ENCODE data around the gene ATP1A4. TPM values are rescaled to one million over a fixed set of nuclear protein-coding genes. Genes with fewer than 3 reads are reported as not detected.
"Not testable (repeated sequence)": the region's sequence is repeated elsewhere in the genome, so short reads cannot be mapped to it uniquely, and the experiment has no call there.

ATP1A4 gene
- total and polyA plus RNA-seq, 8 donors: 0.05 to 0.37 TPM; not detected in 6

DNA sequence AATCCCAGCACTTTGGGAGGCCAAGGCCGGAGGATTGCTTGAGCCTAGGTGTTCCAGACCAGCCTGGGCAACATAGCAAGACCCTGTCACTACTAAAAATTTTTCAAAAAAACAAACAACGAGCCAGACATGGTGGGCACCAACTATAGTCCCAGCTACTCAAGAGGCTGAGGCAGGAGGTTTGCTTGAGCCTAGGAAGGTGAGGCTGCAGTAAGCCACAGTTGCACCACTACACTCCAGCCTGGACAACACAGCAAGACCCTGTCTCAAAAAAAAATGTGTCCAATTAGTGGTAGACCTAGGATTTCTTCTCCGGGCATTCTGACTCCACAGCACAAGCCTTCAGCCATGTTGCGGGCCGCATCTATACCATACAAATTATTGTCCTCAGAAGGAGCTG is 46.2 kb upstream of the ATP1A4 start:
- no peak for DNase-seq
- intact Hi-C loops (cut with DNase I; ENCODE audit: low total_unique reads): loop anchor here (10.0 kb wide), 2 partner anchors 90 to 190 kb away; partner anchors contain the start of gene CASQ1
- H3K27ac ChIP-seq: no peak overlapping the region

GRCh38 chr1:160107512-160107911 is 43.9 kb upstream of the ATP1A4 start:
- Histone ChIP-seq H3K4me3 (no peak overlapping the region), H3K9me3 (no peaks in the 10 kb centered on the region), H3K36me3 (no peaks in the 10 kb centered on the region), H3K27me3 (no peaks in the 10 kb centered on the region), H3K4me1 (peaks cover 0 to 32% (median 13%) of the 10 kb centered on the region in 4 donors), H3K27ac (no peak overlapping the region)
- TF ChIP-seq CTCF (IDR thresholded peaks at IDR 0.05) (no peak), POLR2AphosphoS5 (IDR thresholded peaks at IDR 0.05) (no peak), EP300 (IDR thresholded peaks at IDR 0.05) (no peak), POLR2A (IDR thresholded peaks at IDR 0.05) (no peak)
- intact Hi-C loops (cut with DNase I; ENCODE audit: low total_unique reads): loop anchor here (10.0 kb wide), 2 partner anchors 87 to 187 kb away; partner anchors contain the start of gene CASQ1
- DNase-seq: no peak
- 71 to 98% (median 90%) methylated on average over 1 of the region's 1 CpG for WGBS, 5 donors

More for the DNA sequence above, 46.2 kb upstream of the ATP1A4 start:
- H3K4me3 ChIP-seq: no peak overlapping the region
- WGBS, 5 donors: 87 to 96% (median 94%) methylated on average over 5 of the region's 5 CpGs
- peaks cover 7 to 53% (median 28%) of the 10 kb centered on the region in 4 donors for H3K4me1 ChIP-seq
- no peaks in the 10 kb centered on the region for H3K36me3 ChIP-seq
- no peaks in the 10 kb centered on the region for H3K9me3 ChIP-seq
- TF ChIP-seq POLR2A (IDR thresholded peaks at IDR 0.05) (no peak), CTCF (IDR thresholded peaks at IDR 0.05) (no peak), EP300 (IDR thresholded peaks at IDR 0.05) (no peak), POLR2AphosphoS5 (IDR thresholded peaks at IDR 0.05) (no peak)
- no peaks in the 10 kb centered on the region for H3K27me3 ChIP-seq

GRCh38 chr1:160108888-160109662 is 42.3 kb upstream of the ATP1A4 start:
- Histone ChIP-seq H3K36me3 (no peaks in the 10 kb centered on the region), H3K27me3 (no peaks in the 10 kb centered on the region), H3K9me3 (no peaks in the 10 kb centered on the region), H3K4me1 (peaks cover 0 to 25% (median 10%) of the 10 kb centered on the region in 4 donors), H3K4me3 (no peak overlapping the region), H3K27ac (no peak overlapping the region)
- WGBS, 5 donors: 22 to 36% (median 25%) methylated on average over 6 of the region's 6 CpGs
- TF ChIP-seq POLR2A (IDR thresholded peaks at IDR 0.05): no peak
- peak in 2 of 7 experiments; percentile 22 to 24 for TF ChIP-seq CTCF (IDR thresholded peaks at IDR 0.05)
- no peak for TF ChIP-seq EP300 (IDR thresholded peaks at IDR 0.05)
- no peak for TF ChIP-seq POLR2AphosphoS5 (IDR thresholded peaks at IDR 0.05)
- intact Hi-C loops (cut with DNase I; ENCODE audit: low total_unique reads): loop anchor here (10.0 kb wide), 2 partner anchors 86 to 186 kb away; partner anchors contain the start of gene CASQ1
- peak in 1 of 2 donors; percentile 61 for DNase-seq

DNA sequence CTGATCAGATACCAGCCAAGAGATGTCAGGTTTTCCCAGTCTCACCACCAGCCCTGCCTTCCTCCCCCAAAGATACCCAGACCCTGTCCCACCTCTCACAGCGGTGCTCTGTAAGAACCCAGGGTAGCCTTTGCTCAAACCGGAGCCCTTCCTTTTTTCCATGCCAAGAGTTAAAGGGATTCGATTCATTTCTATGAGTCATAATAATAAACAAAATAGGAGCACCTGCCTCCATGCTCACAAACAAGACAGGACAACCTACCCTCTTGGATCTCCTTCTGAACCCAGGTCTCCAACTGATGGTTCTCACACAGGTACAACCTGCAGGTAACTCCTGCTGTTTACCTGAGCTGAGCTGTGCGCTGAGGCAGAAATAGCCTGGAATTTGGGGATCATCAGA is 41.7 kb upstream of the ATP1A4 start:
- H3K27ac ChIP-seq: no peak overlapping the region
- H3K27me3 ChIP-seq: no peaks in the 10 kb centered on the region
- no peaks in the 10 kb centered on the region for H3K9me3 ChIP-seq
- H3K36me3 ChIP-seq: no peaks in the 10 kb centered on the region
- H3K4me3 ChIP-seq: no peak overlapping the region
- H3K4me1 ChIP-seq: peaks cover 0 to 25% (median 10%) of the 10 kb centered on the region in 4 donors
- TF ChIP-seq CTCF (IDR thresholded peaks at IDR 0.05) (no peak), POLR2AphosphoS5 (IDR thresholded peaks at IDR 0.05) (no peak), POLR2A (IDR thresholded peaks at IDR 0.05) (no peak), EP300 (IDR thresholded peaks at IDR 0.05) (no peak)
- intact Hi-C loops (cut with DNase I; ENCODE audit: low total_unique reads): loop anchor here (10.0 kb wide), 3 partner anchors 65 to 185 kb away; partner anchors contain the start of gene CASQ1
- WGBS, 5 donors: 35 to 52% (median 45%) methylated on average over 4 of the region's 4 CpGs
- DNase-seq: no peak

DNA sequence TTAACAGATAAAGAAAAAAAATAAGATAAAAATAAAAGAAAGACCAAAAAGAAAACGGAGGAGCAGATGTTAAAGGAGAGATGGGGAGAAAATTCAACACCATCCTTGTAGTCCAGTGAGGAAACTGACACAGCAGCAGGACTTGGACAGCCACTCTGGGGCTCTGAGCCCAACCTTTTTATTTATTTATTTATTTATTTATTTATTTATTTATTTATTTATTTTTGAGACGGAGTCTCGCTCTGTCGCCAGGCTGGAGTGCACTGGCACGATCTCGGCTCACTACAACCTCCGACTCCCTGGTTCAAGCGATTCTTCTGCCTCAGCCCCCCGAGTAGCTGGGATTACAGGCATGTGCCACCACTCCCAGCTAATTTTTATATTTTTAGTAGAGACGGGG is 39.9 kb upstream of the ATP1A4 start:
- peaks cover 0 to 26% (median 12%) of the 10 kb centered on the region in 4 donors for H3K4me1 ChIP-seq
- not testable (repeated sequence) for H3K9me3 ChIP-seq, DNase-seq, H3K36me3 ChIP-seq, H3K4me3 ChIP-seq, H3K27ac ChIP-seq
- WGBS, 5 donors: 84 to 92% (median 91%) methylated on average over 10 of the region's 10 CpGs
- intact Hi-C loops (cut with DNase I; ENCODE audit: low total_unique reads): loop anchor here (10.0 kb wide), 1 partner anchor 63 kb away; no protein-coding TSS in a partner anchor
- peaks cover 0 to 13% (median 12%) of the 10 kb centered on the region in 3 donors for H3K27me3 ChIP-seq

Measured in stomach (tissue), 9 donors.